GM18505 (cell line): ENCODE measurements around the gene SLC1A4.

Source experiments
- ATAC-seq: cut with Tn5 transposase; IDR thresholded peaks from one replicate; pipeline ENCODE4 v1.9.1; 2021; ENCODE audit not compliant: unreplicated experiment
- POLR2A ChIP-seq: IDR thresholded peaks from 4 replicates; pipeline ENCODE4 v1.6.1; 2011; ENCODE audit warnings: borderline replicate concordance; ENCODE audit not compliant: insufficient read depth, insufficient read length; ENCODE audit errors: extremely low read depth

The SLC1A4 gene

DNA sequence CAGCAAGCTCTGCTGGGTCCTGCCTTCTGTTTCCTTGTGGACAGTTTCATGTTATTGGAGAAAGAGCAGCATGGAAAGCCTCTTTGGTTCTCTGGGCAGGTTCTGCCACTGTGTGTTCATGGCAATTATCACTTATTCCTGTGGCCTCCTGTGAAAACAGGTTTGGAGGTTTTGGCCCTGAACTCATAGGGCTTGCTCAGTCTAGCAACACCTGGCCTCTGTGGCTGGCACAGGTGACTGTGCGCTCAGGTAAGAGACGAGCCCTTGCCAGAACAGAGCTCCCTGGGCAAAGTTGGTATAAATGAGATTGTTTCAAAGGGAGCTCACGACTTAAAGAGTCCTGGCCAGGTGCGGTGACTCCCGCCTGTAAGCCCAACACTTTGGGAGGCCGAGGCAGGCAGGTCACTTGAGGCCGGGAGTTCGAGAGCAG, 72.7 kb downstream of the SLC1A4 start:
- ATAC-seq, result no peak
- TF ChIP-seq POLR2A, result no peak

DNA sequence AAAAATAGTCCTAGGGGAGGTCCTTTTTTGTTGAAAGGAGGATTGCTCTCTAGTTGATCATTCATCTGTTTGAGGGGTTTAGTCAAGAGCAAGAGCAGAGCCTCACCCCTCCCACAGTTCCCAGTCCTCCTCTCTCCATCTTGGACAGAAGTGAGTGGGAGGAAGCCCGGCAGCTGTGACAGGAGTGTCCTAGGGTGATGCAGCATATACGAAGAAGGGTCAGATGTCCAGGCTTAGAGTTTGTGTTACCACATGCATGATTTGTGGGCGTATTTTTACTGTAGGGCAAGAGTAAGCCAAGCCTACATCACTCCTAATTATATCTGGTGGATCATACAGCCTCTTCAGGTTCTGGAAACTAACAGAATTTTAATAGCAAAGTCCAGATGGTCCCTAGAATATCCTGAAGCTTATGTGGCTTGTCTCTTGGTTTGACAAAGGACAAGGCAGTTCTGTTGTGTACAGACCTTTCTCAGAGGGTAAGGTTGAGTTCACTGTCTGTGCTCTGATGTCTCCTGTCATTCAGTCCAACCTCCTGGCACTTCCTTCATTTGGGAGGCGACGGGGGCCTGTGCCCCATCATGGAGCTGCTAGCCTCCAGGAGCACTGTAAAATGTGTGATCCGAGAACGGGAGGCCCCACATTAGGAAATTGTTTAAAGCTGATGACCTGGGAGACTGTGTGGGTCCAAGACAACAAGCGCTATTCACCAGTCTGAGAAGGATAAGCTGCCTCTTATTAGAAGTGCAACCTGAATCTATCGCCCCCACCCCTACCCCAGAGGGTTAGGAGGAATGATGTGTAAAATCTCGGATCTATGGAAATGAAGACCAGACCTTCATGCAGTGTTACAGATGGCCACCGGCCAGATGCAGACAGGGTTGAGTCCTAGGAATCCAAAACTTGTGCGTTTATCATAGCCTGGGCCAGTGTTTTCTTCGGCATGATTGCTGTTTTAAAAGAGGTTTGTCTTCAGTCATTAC, 73.9 kb downstream of the SLC1A4 start:
- no peak for TF ChIP-seq POLR2A
- no peak for ATAC-seq

DNA sequence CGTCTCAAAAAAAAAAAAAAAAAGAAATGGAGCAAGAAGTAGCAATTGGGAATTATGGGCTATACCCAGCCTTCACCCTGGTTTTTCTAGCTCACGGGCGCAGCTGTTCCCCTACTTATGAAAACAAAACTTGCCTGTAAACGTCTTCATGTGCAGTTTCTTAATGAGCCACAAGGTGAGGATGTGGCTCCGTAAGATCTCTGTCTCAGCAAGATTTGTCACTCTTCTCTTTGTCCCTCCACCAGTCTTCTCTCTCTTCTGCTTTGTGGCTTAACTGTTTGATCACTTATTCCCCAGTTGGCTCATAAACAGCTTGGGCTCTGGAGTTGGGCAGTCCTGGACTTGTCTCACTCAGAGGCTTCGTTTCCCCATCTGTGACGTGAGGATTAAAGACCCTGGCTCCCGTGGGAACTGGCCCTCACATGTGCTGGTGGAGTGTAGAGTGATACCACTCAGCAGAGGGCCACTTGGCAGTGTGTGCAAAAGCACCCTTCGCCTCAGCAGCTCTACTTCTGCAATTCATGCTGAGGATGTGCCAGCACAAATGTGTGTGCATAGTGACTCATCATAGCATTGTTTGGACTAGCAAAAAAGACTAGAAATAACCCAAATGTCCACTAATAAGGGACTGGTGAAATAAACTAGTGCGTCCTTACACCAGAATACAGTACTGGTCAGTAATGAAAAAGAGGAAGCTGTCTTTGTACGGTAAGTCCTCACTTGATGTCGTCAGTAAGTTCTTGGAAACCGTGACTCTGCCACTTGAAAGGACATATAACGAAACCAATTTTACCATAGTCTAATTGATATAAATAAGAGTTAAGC, 75.7 kb downstream of the SLC1A4 start:
- no peak for TF ChIP-seq POLR2A
- ATAC-seq, result peak; percentile 77

DNA sequence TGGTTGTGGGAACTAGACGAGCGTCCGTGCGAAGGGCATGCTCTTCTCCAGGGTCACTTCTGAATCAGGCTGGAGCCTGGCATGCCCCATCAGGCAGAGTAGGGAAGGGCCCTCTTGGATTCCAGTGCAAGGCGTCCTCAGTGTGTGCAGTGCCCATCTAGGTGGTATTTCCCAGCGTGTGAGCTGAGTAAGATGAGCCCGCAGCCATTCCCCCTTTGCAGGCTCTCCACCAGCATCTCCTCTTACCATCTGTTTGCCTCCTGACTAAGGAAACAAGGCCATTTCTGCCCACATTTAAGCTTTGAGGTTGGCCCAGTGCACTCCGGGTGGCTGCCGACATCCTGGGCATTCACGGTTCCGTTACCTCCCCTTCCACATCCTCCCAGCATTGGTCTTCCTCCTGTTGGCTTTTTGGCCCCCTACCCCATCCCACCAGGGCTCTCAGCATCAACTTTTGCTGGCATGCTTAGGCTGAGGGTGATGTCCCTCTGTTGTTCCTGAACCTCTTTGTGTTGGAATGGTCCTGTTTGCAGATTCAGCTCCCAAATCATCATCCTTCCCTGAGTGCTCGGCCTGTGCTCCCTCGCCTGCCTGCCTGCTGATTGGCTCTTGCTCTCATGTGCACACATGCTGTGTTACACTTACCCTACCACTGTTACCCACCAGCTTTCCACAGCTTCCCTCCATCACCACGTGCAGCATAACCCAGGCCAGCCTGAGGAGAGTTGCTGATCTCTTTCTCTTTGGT, 78.8 kb downstream of the SLC1A4 start:
- no peak for ATAC-seq
- no peak for TF ChIP-seq POLR2A

DNA sequence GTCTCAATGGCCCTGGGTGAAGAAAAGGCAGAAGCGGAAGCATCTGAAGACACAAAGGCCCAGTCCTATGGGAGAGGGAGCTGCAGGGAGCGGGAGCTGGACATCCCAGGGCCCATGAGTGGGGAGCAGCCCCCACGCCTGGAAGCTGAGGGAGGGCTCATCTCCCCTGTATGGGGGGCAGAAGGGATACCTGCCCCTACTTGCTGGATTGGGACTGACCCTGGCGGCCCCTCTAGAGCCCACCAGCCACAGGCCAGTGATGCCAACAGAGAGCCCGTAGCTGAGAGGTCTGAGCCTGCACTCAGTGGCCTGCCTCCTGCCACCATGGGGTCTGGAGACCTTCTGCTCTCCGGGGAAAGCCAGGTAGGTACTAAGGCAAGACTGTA, 80.2 kb downstream of the SLC1A4 start:
- no peak for TF ChIP-seq POLR2A
- ATAC-seq, result no peak

DNA sequence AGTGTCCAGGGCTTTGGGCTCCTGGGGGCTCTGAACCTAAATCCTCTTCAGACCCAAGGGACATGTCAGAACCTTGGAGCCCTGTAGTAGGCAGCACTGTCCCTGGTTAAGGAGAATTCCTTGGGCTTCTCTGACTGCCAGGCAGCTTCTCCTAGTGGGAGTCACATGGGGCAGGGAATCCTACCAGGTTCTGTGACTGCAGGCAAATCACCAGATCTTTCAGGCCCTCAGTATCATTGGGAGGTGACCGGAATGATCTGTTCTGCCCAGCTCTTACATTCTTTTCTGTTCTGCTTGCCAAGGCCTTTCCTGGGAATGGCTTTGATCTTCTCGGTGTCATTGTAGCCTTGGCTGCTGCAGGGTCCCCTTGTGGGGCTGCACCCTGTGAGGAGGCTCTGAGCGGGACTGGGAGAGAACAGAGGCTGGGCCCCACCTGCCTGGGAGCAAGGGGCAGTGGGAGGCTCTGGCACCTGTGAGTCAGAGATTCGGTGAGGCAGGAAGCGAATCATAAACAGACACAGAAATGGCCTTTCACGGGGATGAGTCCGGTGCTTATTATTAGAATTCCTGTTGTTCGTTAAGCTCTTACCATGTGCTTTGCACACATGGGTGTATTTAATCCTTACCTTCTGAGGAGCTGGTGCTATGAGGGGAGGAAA, 81.1 kb downstream of the SLC1A4 start:
- no peak for ATAC-seq
- TF ChIP-seq POLR2A, result no peak

DNA sequence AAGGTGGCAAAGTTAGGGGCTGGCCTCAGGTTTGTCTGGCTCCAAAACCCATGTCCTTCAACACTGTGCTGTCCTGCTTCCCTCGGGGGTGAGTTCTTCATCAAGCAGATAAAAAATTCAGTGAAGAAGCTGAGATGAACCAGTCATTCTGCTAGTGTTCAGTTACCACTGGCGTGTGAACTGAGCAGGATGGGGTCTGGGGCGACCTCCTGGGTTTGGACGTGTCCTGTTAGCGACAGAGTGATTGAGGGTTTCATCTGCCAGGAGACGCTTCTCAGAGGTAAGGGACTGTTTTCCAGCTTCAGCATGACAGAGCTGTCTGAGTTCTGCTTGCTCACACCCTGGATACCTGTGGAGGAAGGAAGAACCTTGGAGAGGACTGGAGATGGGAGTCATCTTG, 81.7 kb downstream of the SLC1A4 start:
- ATAC-seq, result no peak
- peak; percentile 5 for TF ChIP-seq POLR2A

DNA sequence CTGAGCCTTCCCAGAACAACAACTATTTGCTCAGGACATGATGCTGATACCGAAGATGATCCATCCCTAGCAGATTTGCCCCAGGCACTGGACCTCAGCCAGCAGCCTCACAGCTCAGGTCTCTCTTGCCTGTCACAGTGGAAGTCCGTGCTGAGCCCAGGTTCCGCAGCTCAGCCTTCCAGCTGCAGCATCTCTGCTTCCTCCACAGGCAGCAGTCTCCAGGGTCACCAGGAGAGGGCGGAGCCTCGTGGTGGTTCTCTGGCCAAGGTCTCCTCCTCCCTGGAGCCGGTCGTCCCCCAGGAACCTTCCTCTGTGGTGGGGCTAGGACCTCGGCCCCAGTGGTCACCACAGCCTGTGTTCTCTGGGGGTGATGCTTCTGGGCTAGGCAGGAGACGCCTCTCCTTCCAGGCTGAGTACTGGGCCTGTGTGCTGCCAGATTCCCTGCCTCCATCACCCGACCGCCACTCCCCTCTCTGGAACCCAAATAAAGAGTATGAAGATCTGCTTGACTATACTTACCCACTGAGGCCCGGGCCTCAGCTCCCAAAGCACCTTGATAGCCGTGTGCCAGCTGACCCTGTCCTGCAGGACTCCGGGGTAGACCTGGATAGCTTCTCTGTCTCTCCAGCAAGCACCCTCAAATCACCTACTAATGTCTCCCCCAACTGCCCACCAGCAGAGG, 82.4 kb downstream of the SLC1A4 start:
- no peak for ATAC-seq
- TF ChIP-seq POLR2A, result no peak

DNA sequence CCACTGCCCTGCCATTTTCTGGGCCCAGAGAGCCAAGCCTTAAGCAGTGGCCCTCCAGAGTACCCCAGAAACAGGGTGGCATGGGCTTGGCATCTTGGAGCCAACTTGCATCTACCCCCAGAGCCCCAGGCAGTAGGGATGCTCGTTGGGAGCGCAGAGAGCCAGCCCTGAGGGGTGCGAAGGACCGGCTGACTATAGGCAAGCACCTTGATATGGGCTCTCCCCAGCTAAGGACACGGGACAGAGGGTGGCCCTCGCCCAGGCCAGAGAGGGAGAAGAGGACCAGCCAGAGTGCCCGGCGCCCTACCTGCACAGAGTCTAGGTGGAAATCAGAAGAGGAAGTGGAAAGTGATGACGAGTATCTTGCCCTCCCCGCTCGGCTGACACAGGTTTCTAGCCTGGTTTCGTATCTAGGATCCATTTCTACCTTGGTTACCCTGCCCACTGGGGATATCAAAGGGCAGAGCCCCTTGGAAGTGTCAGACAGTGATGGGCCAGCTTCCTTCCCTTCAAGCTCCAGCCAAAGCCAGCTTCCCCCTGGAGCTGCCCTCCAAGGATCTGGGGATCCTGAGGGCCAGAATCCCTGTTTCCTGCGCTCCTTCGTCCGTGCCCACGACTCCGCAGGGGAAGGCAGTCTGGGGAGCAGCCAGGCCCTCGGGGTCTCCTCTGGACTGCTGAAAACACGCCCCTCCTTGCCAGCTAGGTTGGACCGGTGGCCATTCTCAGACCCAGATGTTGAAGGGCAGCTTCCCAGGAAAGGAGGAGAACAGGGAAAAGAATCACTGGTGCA, 83.2 kb downstream of the SLC1A4 start:
- peak; percentile 63 for ATAC-seq
- TF ChIP-seq POLR2A, result no peak
